WI38 (cell line): ENCODE measurements around the gene CLN5.

Experiments used
- H3K4me3 ChIP-seq: 2 replicates; pipeline ENCODE4 v1.5.1; 2011; ENCODE audit warnings: low read depth, mild to moderate bottlenecking, control low read depth, low read length
- TF ChIP-seq, protein P1 (sequence below): IDR thresholded peaks from 2 replicates; pipeline ENCODE4 v1.5.1; 2012; ENCODE audit warnings: low read depth, mild to moderate bottlenecking, control low read depth, low read length

CLN5 gene

DNA sequence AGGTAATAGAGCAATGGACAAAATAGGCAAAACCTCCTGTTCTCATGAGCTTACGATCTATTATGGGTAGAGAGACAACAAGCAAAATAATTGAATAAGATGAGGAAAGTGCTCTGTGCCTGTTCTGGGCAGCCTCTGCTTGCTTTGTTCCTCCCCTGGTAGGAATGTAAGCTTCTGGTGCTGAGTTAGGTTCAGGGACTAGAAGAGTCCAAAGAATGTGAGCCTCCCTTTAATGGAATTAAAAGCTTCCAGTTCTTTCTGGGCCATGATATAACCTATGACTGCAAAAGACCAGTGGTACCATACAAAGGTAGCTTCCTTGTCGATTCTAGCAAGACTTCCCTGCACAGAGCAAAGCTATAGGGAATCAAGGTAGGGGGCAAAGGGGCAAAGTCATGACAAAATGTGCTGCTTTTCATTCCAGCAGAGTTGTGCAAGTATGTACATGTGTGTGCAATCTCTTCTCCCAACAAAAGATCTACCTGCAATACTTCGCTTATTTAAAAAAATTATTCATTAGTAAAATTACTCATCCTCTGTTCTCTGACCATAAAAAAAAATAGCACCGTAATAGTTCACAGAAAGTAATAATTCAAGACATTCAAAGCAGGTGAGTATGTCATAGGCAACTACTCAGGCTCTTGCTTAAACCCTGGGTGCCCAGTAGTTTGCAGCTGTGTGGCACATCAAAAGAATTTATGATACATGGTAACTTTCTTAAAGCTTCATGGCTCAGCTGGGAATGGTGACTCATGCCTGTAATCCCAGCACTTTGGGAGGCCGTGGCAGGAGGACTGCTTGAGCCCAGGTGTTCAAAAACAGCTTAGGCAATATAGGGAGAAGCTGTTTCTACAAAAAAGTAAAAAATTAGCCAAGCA, 22.2 kb upstream of the CLN5 start:
- TF ChIP-seq, protein P1, sequence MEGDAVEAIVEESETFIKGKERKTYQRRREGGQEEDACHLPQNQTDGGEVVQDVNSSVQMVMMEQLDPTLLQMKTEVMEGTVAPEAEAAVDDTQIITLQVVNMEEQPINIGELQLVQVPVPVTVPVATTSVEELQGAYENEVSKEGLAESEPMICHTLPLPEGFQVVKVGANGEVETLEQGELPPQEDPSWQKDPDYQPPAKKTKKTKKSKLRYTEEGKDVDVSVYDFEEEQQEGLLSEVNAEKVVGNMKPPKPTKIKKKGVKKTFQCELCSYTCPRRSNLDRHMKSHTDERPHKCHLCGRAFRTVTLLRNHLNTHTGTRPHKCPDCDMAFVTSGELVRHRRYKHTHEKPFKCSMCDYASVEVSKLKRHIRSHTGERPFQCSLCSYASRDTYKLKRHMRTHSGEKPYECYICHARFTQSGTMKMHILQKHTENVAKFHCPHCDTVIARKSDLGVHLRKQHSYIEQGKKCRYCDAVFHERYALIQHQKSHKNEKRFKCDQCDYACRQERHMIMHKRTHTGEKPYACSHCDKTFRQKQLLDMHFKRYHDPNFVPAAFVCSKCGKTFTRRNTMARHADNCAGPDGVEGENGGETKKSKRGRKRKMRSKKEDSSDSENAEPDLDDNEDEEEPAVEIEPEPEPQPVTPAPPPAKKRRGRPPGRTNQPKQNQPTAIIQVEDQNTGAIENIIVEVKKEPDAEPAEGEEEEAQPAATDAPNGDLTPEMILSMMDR = no peak
- H3K4me3 ChIP-seq = no peak overlapping the region

DNA sequence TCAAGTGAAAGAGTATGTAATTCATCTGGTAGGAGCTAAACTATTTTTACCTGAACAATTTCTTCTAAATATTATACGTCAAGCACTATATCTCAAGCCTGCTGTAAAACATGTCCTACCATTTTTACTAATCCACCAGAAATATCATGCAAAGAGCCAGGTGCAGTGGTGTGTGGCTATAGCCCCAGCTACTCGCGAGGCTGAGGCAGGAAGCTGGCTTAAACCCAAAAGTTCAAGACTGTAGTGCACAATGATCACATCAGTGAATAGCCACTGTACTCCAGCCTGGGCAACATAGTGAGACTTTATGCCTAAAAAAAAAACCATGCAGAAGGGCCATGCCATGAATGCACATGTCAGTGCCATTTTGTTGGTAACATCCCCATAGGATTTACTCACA, 20.7 kb upstream of the CLN5 start:
- no peak overlapping the region for H3K4me3 ChIP-seq
- TF ChIP-seq, protein P1 = no peak

DNA sequence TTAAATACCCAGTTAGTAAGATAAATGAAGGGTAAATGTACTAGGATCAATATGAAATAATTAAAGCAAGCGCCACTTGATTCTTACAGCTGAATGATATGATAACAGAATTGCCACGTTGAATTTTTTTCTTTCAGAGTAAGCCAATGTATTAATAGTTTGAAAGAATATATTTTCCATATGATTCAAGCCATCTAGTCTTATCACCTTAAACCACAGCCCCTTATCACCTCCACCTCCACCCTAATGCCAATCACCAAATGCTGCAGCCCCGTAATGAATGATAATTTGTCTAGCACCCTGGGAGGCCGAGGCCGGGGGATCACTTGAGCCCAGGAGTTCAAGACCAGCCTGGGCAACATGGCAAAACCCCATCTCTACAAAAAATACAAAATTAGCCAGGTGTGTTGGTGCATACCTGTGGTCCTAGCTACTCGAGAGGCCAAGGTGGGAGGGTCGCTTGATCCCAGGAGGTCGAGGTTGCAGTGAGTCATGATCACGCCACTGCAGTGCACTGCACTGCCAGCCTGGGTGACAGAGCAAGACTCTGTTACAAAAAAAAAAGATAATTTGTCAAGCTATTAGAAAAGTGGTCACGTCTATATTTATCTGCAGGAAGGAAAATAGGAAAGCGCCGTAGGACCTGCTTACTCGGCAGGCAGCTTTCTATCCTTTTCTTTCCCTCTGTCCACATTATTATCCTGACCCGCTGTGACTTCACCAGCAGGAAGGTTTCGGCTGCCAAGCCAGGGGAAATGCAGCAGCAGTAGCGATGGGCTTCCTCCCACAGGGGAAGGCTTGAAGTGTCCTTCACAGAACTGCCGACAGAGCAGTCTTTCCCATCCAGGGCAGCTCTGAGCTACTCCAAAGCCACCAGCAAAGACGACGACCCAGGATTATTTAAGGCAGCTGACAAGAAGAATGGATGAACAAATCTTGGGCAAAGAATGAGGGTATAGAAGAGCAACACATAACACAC, 19.7 kb upstream of the CLN5 start:
- TF ChIP-seq, protein P1 = no peak
- no peak overlapping the region for H3K4me3 ChIP-seq

DNA sequence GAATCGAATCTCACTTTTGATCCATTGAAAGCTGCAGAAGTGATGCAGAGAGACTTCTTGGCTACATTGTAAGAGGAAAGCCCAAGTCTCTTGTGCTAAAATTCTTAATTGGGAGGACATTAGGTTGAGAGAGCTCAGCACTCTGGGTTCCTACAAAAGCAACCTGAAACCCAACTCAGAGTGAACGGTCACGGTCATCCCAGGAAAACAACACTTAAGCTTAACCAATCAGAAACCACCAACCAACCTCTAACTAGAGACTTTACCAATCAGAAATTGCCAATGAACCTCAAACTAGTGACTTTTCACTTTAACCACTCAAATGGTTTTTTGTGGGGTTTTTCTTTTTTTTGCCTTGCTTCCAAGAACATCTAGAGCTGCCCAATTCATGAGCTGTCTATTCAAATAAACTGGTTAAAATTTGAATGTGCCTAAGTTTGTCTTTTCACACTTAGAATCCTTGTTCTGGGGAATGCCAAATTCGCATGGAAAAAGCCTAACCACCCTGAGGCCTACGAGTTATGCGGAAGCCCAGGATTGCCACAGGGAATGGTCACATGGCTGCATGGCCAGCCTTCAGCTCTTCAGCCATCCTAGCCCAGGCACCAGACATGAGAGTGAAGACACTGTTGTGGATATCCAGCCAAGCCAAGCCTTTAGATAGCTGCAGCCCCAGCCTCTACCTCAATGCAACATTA, 17.8 kb upstream of the CLN5 start:
- TF ChIP-seq, protein P1 = no peak
- no peak overlapping the region for H3K4me3 ChIP-seq

DNA sequence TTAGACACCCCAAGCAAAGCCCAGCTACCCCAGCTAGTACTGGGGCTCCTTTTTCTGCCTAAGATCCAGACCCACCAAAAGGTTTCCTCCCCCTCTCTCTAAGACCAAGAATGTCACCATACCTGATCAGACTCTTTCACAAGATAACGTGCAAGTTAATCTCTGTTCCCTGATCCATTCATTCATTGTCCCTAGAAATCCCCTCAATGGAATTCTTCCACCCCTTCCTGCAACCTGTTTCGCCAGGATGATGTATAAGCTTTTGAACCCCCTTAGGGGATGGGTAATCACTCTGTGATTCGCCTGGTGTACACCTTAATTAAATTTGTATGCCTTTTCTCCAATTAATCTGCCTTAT, 17.3 kb upstream of the CLN5 start:
- no peak overlapping the region for H3K4me3 ChIP-seq
- TF ChIP-seq, protein P1 = no peak

DNA sequence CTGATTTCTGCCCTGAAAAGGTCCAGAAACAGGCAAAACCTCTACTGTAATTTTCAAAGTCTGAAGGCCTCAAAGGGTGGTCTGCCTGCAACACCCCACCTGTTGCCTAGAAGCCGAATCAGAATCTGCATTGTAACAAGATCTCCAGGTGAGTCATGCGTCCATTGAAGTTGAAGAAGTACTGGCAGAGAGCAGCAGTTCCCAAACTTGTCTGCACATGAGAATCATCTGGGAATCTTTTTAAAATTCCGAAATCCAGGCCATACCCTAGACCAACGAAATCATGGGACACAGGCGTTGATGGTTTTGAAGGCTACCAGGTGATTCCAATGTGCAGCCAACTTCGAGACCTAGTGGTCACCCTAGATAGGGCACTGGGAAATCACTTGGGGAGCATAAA, 16.0 kb upstream of the CLN5 start:
- TF ChIP-seq, protein P1 = no peak
- no peak overlapping the region for H3K4me3 ChIP-seq
